IMR-90 (cell line): ENCODE data around the gene BMERB1. TPM values are rescaled to one million over a fixed set of nuclear protein-coding genes. Genes with fewer than 3 reads are reported as not detected.

Experiments
- ATAC-seq: fragments of 200-7000 bp; cut with Tn5 transposase; 2 replicates; pipeline ENCODE4 v1.9.1; 2020; ENCODE audit warnings: low read depth, mild to moderate bottlenecking, moderate library complexity
- BruUV-seq: library from RNA; stranded (reverse); fragments of 400-500 nt; replicated peaks from 2 replicates; lab custom pipeline; 2021; lab: Mats Ljungman, UMichigan
- CTCF ChIA-PET: fragments of 300-600 bp; formaldehyde crosslinking; extraction: SDS; loops from one replicate; lab custom pipeline; 2021; ENCODE audit warnings: antibody characterized with exemption; lab: Yijun Ruan, JAX
- POLR2A ChIA-PET: fragments of 300-600 bp; sonication (Branson Sonifier 250); formaldehyde crosslinking; loops from one replicate; lab custom pipeline; 2022; ENCODE audit warnings: antibody characterized with exemption; ENCODE audit not compliant: unreplicated experiment; lab: Charles Lee
- DNase-seq: peaks from one replicate; pipeline ENCODE4 v3.0.0; 2013
- H2AFZ ChIP-seq: replicated peaks from 2 replicates; pipeline ENCODE3; 2013; ENCODE audit warnings: low read length, mild to moderate bottlenecking; ENCODE audit not compliant: poor library complexity
- H2AK5ac ChIP-seq: 2 replicates; pipeline ENCODE4 v1.6.1; 2013; ENCODE audit warnings: low read depth, low read length, inconsistent platforms
- H2AK9ac ChIP-seq: replicated peaks from 2 replicates; pipeline ENCODE3; 2013; ENCODE audit warnings: mild to moderate bottlenecking, low read depth, low read length, moderate library complexity; ENCODE audit not compliant: poor library complexity
- H2BK120ac ChIP-seq: 2 replicates; pipeline ENCODE4 v1.6.1; 2013; ENCODE audit warnings: low read depth, low read length, inconsistent platforms
- H2BK15ac ChIP-seq: 3 replicates; pipeline ENCODE4 v1.6.1; 2013; ENCODE audit warnings: low read depth, low read length, inconsistent platforms
- H2BK20ac ChIP-seq: 2 replicates; pipeline ENCODE4 v1.6.1; 2013; ENCODE audit warnings: low read depth, mild to moderate bottlenecking, inconsistent platforms, low read length, moderate library complexity
- H2BK5ac ChIP-seq: 2 replicates; pipeline ENCODE4 v1.6.1; 2013; ENCODE audit warnings: mild to moderate bottlenecking, low read depth, low read length, inconsistent platforms; ENCODE audit not compliant: poor library complexity, severe bottlenecking
- H3K14ac ChIP-seq: replicated peaks from 2 replicates; pipeline ENCODE4 v1.6.1; 2013; ENCODE audit warnings: low read depth, low read length, inconsistent platforms
- H3K18ac ChIP-seq: 2 replicates; pipeline ENCODE4 v1.6.1; 2013; ENCODE audit warnings: low read depth, low read length, control low read depth
- H3K23ac ChIP-seq: 2 replicates; pipeline ENCODE4 v1.6.1; 2013; ENCODE audit warnings: low read depth, low read length, inconsistent platforms
- H3K27ac ChIP-seq: 2 replicates; pipeline ENCODE4 v1.5.1; 2013; ENCODE audit warnings: mild to moderate bottlenecking, control low read depth, low read length; ENCODE audit not compliant: insufficient read depth
- H3K27me3 ChIP-seq: 2 replicates; pipeline ENCODE4 v1.6.1; 2013; ENCODE audit warnings: low read length; ENCODE audit not compliant: control insufficient read depth, insufficient read depth
- H3K36me3 ChIP-seq: 2 replicates; pipeline ENCODE4 v1.6.1; 2013; ENCODE audit warnings: low read length, mixed read lengths; ENCODE audit not compliant: control insufficient read depth, insufficient read depth
- H3K4ac ChIP-seq: 2 replicates; pipeline ENCODE4 v1.6.1; 2013; ENCODE audit warnings: low read depth, low read length, inconsistent platforms
- H3K4me1 ChIP-seq: 2 replicates; pipeline ENCODE4 v1.6.1; 2013; ENCODE audit warnings: low read length, mixed read lengths; ENCODE audit not compliant: control insufficient read depth, insufficient read depth
- H3K4me2 ChIP-seq: 2 replicates; pipeline ENCODE4 v1.6.1; 2013; ENCODE audit warnings: low read depth, mild to moderate bottlenecking, control low read depth, low read length, moderate library complexity
- H3K4me3 ChIP-seq: 2 replicates; pipeline ENCODE4 v1.5.1; 2013; ENCODE audit warnings: low read depth, mild to moderate bottlenecking, control low read depth, low read length, moderate library complexity; ENCODE audit not compliant: insufficient read depth
- H3K56ac ChIP-seq: 2 replicates; pipeline ENCODE4 v1.6.1; 2013; ENCODE audit warnings: low read length, inconsistent platforms; ENCODE audit not compliant: insufficient read depth; ENCODE audit errors: extremely low read depth
- H3K79me1 ChIP-seq, 2 experiments: 2 replicates each; pipeline ENCODE4 v1.6.1; 2013; ENCODE audit warnings: low read length in 2 of 2, inconsistent platforms in 1 of 2, low read depth in 1 of 2
- H3K9ac ChIP-seq: 2 replicates; pipeline ENCODE4 v1.6.1; 2013; ENCODE audit warnings: low read depth, low read length, control low read depth
- H3K9me1 ChIP-seq: 2 replicates; pipeline ENCODE4 v1.6.1; 2013; ENCODE audit warnings: low read length, inconsistent platforms; ENCODE audit not compliant: insufficient read depth
- H3K9me3 ChIP-seq: 2 replicates; pipeline ENCODE4 v1.6.1; 2013; ENCODE audit warnings: low read length; ENCODE audit not compliant: control insufficient read depth, insufficient read depth
- H4K20me1 ChIP-seq: 2 replicates; pipeline ENCODE4 v1.6.1; 2013; ENCODE audit warnings: low read length, inconsistent platforms; ENCODE audit not compliant: insufficient read depth
- H4K5ac ChIP-seq: 2 replicates; pipeline ENCODE4 v1.6.1; 2013; ENCODE audit warnings: mild to moderate bottlenecking, low read depth, low read length, control low read depth
- H4K8ac ChIP-seq, 2 experiments: 2 replicates each; pipeline ENCODE4 v1.6.1; 2013; ENCODE audit warnings: low read depth in 2 of 2, low read length in 2 of 2, control low read depth in 1 of 2, inconsistent platforms in 1 of 2
- H4K91ac ChIP-seq: 2 replicates; pipeline ENCODE4 v1.6.1; 2013; ENCODE audit warnings: low read depth, low read length, inconsistent platforms; ENCODE audit not compliant: insufficient read depth
- BHLHE40 ChIP-seq: fragments of 150-350 bp; IDR thresholded peaks from 2 replicates; pipeline ENCODE4 v1.6.1; 2016; ENCODE audit warnings: mild to moderate bottlenecking, low read depth, low read length
- CEBPB ChIP-seq: IDR thresholded peaks from 2 replicates; pipeline ENCODE4 v1.6.1; 2012; ENCODE audit warnings: low read depth, low read length, improper control_type of control experiment
- CHD1 ChIP-seq: IDR thresholded peaks from 2 replicates; pipeline ENCODE4 v1.6.1; 2012; ENCODE audit warnings: low read depth, low read length, improper control_type of control experiment
- FOS ChIP-seq: fragments of 150-350 bp; IDR thresholded peaks from 2 replicates; pipeline ENCODE4 v1.6.1; 2016; ENCODE audit warnings: low read depth, low read length
- MAFK ChIP-seq: IDR thresholded peaks from 2 replicates; pipeline ENCODE4 v1.6.1; 2012; ENCODE audit warnings: low read depth, low read length, improper control_type of control experiment
- MAZ ChIP-seq: IDR thresholded peaks from 2 replicates; pipeline ENCODE4 v1.6.1; 2012; ENCODE audit warnings: low read depth, mild to moderate bottlenecking, low read length, improper control_type of control experiment, moderate library complexity, borderline replicate concordance
- MXI1 ChIP-seq: IDR thresholded peaks from 2 replicates; pipeline ENCODE4 v1.6.1; 2012; ENCODE audit warnings: low read depth, mild to moderate bottlenecking, low read length, moderate library complexity, borderline replicate concordance
- NFE2L2 ChIP-seq: fragments of 150-350 bp; IDR thresholded peaks from 2 replicates; pipeline ENCODE4 v1.6.1; 2016; ENCODE audit warnings: low read depth, mild to moderate bottlenecking, low read length
- POLR2A ChIP-seq: IDR thresholded peaks from 2 replicates; pipeline ENCODE4 v1.6.1; 2012; ENCODE audit warnings: mild to moderate bottlenecking, low read depth, low read length
- RAD21 ChIP-seq: IDR thresholded peaks from 2 replicates; pipeline ENCODE4 v1.6.1; 2012; ENCODE audit warnings: low read length, improper control_type of control experiment
- RCOR1 ChIP-seq: IDR thresholded peaks from 2 replicates; pipeline ENCODE4 v1.6.1; 2012; ENCODE audit warnings: mild to moderate bottlenecking, low read length, improper control_type of control experiment; ENCODE audit not compliant: insufficient replicate concordance
- RFX5 ChIP-seq: IDR thresholded peaks from 2 replicates; pipeline ENCODE4 v1.8.0; 2012; ENCODE audit warnings: low read depth, mild to moderate bottlenecking, low read length, moderate library complexity
- SMC3 ChIP-seq: fragments of 150-350 bp; IDR thresholded peaks from 2 replicates; pipeline ENCODE4 v1.6.1; 2016; ENCODE audit warnings: low read depth, mild to moderate bottlenecking, antibody characterized with exemption, low read length, moderate library complexity
- WGBS, 2 experiments: methylation state at CpG; one replicate each; pipeline versions ENCODE4 v1.1.5 to v1.1.7; 2013; ENCODE audit warnings: missing lambda C conversion rate in 2 of 2; ENCODE audit not compliant: insufficient read length in 1 of 2; ENCODE audit errors: extremely low coverage in 2 of 2; 5-methylcytosine and 5-hydroxymethylcytosine counted together
- dilution Hi-C: fragments of 300-500 bp; cut with HindIII; formaldehyde crosslinking; loops from one replicate; pipeline ENCODE4 v1.14.3; 2018; ENCODE audit warnings: low sequenced_read_pairs; ENCODE audit not compliant: unreplicated experiment
- in situ Hi-C: fragments of 300-500 bp; cut with MboI; formaldehyde crosslinking; loops from 3 replicates; pipeline ENCODE4 v1.14.3; 2019; ENCODE audit warnings: low sequenced_read_pairs, inconsistent platforms, mixed read lengths
- intact Hi-C: fragments of 100-400 bp; cut with micrococcal nuclease; formaldehyde crosslinking; loops from 2 replicates; pipeline ENCODE4 v1.10.0; 2022
- polyA plus RNA-seq, 3 experiments: library from polyadenylated mRNA; depleted of rRNA; stranded (reverse); fragments of >200 nt; gene quantifications; 2 replicates each; pipeline ENCODE4 v1.2.3, GENCODE V29; 2012; ENCODE audit warnings: low replicate concordance in 1 of 3
- total RNA-seq: library from RNA; depleted of rRNA; stranded (reverse); fragments of >200 nt; gene quantifications from 2 replicates; pipeline ENCODE4 v1.2.3, GENCODE V29; 2012
- TF ChIP-seq, protein P1 (sequence below): fragments of 150-350 bp; IDR thresholded peaks from 2 replicates; pipeline ENCODE4 v1.6.1; 2017; ENCODE audit warnings: mild to moderate bottlenecking, antibody characterized with exemption, low read length, low read depth
- TF ChIP-seq, protein P2 (sequence below): fragments of 150-350 bp; IDR thresholded peaks from 2 replicates; pipeline ENCODE4 v1.6.1; 2016; ENCODE audit warnings: low read depth, mild to moderate bottlenecking, low read length, moderate library complexity, borderline replicate concordance
- TF ChIP-seq, protein P3 (sequence below): conservative IDR thresholded peaks from 2 replicates; pipeline ENCODE4 v1.5.1; 2012; ENCODE audit warnings: mild to moderate bottlenecking, low read depth, low read length, improper control_type of control experiment

Gene BMERB1
- total and polyA plus RNA-seq, 2 of the 4 experiments (the other 2 are of a cell fraction): 22.6 to 32.9 TPM

DNA sequence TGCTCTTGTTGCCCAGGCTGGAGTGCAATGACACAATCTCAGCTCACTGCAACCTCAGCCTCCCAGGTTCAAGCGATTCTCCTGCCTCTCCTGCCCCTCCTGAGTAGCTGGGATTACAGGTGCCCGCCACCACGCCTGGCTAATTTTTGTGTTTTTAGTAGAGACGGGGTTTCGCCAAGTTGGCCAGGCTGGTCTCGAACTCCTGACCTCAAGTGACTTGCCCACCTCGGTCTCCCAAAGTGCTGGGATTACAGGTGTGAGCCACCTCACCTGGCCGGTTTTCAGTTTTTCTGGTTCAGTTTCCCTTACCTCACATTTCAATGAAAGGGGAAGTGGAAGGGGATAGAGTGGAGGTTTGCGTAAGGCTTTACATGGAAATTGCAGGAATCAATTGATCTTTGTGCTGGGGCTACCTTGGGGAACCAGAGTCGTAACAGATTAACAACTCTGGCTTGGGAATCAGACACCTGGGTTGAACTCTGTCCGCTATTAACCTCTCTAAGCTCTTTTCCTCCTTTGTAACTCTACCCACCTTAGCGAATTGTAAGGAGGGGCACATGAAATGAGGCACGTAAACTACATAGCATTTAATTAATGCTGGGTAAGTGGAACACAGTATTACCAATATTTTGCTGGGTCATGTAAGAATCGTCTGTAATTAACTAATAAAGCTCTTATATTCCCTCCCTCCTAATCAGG, 35.6 kb upstream of the BMERB1 start:
- no peak overlapping the region for H3K4me2 ChIP-seq
- H3K9me1 ChIP-seq: no peaks in the 10 kb centered on the region
- no TSS peak for BruUV-seq
- no peak overlapping the region for H2AK9ac ChIP-seq
- no peak overlapping the region for H3K4ac ChIP-seq
- no peak overlapping the region for H2AK5ac ChIP-seq
- no peaks in the 10 kb centered on the region for H3K79me1 ChIP-seq
- no peak overlapping the region for H2BK20ac ChIP-seq
- no peak overlapping the region for H2BK5ac ChIP-seq
- no peaks in the 10 kb centered on the region for H4K20me1 ChIP-seq
- H3K56ac ChIP-seq: no peak overlapping the region
- DNase-seq (no peak), ATAC-seq (no peak)
- H4K91ac ChIP-seq: no peak overlapping the region
- ChIA-PET POLR2A (no interaction called here), CTCF (no interaction called here)
- no CpG with 5 or more reads among the region's 14 CpGs for WGBS, 2 experiments
- H3K18ac ChIP-seq: no peak overlapping the region
- H3K36me3 ChIP-seq: no peaks in the 10 kb centered on the region
- intact Hi-C loops: no loop called here
- H4K8ac ChIP-seq: no peak overlapping the region
- no peaks in the 10 kb centered on the region for H3K9me3 ChIP-seq
- dilution Hi-C loops: no loop called here
- TF ChIP-seq FOS (no peak), RAD21 (no peak), MAFK (no peak), CHD1 (no peak), RCOR1 (no peak), BHLHE40 (no peak), MXI1 (no peak), CEBPB (no peak), RFX5 (no peak), NFE2L2 (no peak), SMC3 (no peak), MAZ (no peak), POLR2A (no peak)
- TF ChIP-seq, protein P1, sequence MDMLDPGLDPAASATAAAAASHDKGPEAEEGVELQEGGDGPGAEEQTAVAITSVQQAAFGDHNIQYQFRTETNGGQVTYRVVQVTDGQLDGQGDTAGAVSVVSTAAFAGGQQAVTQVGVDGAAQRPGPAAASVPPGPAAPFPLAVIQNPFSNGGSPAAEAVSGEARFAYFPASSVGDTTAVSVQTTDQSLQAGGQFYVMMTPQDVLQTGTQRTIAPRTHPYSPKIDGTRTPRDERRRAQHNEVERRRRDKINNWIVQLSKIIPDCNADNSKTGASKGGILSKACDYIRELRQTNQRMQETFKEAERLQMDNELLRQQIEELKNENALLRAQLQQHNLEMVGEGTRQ: no peak
- TF ChIP-seq, protein P2, sequence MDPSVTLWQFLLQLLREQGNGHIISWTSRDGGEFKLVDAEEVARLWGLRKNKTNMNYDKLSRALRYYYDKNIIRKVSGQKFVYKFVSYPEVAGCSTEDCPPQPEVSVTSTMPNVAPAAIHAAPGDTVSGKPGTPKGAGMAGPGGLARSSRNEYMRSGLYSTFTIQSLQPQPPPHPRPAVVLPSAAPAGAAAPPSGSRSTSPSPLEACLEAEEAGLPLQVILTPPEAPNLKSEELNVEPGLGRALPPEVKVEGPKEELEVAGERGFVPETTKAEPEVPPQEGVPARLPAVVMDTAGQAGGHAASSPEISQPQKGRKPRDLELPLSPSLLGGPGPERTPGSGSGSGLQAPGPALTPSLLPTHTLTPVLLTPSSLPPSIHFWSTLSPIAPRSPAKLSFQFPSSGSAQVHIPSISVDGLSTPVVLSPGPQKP: no peak
- TF ChIP-seq, protein P3, sequence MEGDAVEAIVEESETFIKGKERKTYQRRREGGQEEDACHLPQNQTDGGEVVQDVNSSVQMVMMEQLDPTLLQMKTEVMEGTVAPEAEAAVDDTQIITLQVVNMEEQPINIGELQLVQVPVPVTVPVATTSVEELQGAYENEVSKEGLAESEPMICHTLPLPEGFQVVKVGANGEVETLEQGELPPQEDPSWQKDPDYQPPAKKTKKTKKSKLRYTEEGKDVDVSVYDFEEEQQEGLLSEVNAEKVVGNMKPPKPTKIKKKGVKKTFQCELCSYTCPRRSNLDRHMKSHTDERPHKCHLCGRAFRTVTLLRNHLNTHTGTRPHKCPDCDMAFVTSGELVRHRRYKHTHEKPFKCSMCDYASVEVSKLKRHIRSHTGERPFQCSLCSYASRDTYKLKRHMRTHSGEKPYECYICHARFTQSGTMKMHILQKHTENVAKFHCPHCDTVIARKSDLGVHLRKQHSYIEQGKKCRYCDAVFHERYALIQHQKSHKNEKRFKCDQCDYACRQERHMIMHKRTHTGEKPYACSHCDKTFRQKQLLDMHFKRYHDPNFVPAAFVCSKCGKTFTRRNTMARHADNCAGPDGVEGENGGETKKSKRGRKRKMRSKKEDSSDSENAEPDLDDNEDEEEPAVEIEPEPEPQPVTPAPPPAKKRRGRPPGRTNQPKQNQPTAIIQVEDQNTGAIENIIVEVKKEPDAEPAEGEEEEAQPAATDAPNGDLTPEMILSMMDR: no peak
- no peak overlapping the region for H3K23ac ChIP-seq
- in situ Hi-C loops: no loop called here
- H2AFZ ChIP-seq: no peak overlapping the region
- H3K4me1 ChIP-seq: no peaks in the 10 kb centered on the region
- H3K4me3 ChIP-seq: no peak overlapping the region
- H2BK120ac ChIP-seq: no peak overlapping the region
- no peak overlapping the region for H4K5ac ChIP-seq
- no peak overlapping the region for H3K14ac ChIP-seq
- H2BK15ac ChIP-seq: no peak overlapping the region
- no peak overlapping the region for H3K27ac ChIP-seq
- no peak overlapping the region for H3K9ac ChIP-seq
- H3K27me3 ChIP-seq: peaks cover 12% of the 10 kb centered on the region
